CD4-positive, alpha-beta T cell (primary cell): ENCODE data around the gene ELFN1. TPM values are rescaled to one million over a fixed set of nuclear protein-coding genes. Genes with fewer than 3 reads are reported as not detected.

ENCODE experiments used
- ATAC-seq: fragments of 200-7000 bp; cut with Tn5 transposase; one replicate; pipeline ENCODE4 v1.10.0; 2022; ENCODE audit warnings: mild to moderate bottlenecking; ENCODE audit not compliant: poor library complexity
- CTCF ChIA-PET: fragments of 350-600 bp; sonication (Branson Sonifier 250); formaldehyde crosslinking; loops from one replicate; lab custom pipeline; 2021; ENCODE audit warnings: antibody characterized with exemption, inconsistent platforms; lab: Charles Lee
- POLR2A ChIA-PET: fragments of 350-600 bp; sonication (Branson Sonifier 250); formaldehyde crosslinking; loops from one replicate; lab custom pipeline; 2021; ENCODE audit warnings: antibody characterized with exemption, inconsistent platforms; lab: Charles Lee
- DNase-seq, 14 experiments: peaks; one replicate each; pipeline ENCODE4 v3.0.0-alpha.2; 2013 to 2020; ENCODE audit warnings: mixed read lengths in 2 of 14
- H3K27ac ChIP-seq, 2 donors: one replicate each; pipeline versions ENCODE4 v1.5.1 to v1.7.0; 2013; ENCODE audit warnings: low read length in 2 of 2, low read depth in 1 of 2, mild to moderate bottlenecking in 1 of 2
- H3K27me3 ChIP-seq, 2 experiments: 1 replicate in 1 of 2; 2 replicates in 1 of 2; pipeline versions ENCODE4 v1.6.1 to v1.7.0; 2013; ENCODE audit warnings: low read length in 2 of 2, control low read depth in 1 of 2, mild to moderate bottlenecking in 1 of 2, moderate library complexity in 1 of 2; ENCODE audit not compliant: insufficient read depth in 2 of 2, control insufficient read depth in 1 of 2
- H3K36me3 ChIP-seq: one replicate; pipeline ENCODE4 v1.6.1; 2013; ENCODE audit warnings: low read length, control low read depth; ENCODE audit not compliant: insufficient read depth
- H3K4me1 ChIP-seq: one replicate; pipeline ENCODE4 v1.6.1; 2013; ENCODE audit warnings: low read length, control low read depth; ENCODE audit not compliant: insufficient read depth
- H3K4me3 ChIP-seq: one replicate; pipeline ENCODE4 v1.5.1; 2013; ENCODE audit warnings: mild to moderate bottlenecking, low read length, moderate library complexity
- H3K9me3 ChIP-seq, 2 experiments: 1 replicate in 1 of 2; 2 replicates in 1 of 2; pipeline versions ENCODE4 v1.6.1 to v1.7.0; 2013; ENCODE audit warnings: low read length in 2 of 2, mild to moderate bottlenecking in 2 of 2, control low read depth in 1 of 2, moderate library complexity in 1 of 2; ENCODE audit not compliant: control insufficient read depth in 1 of 2, insufficient read depth in 1 of 2
- H3K27ac Mint-ChIP-seq: one replicate; pipeline ENCODE4 v1.8.0; 2020; ENCODE audit warnings: mixed read lengths
- H3K27me3 Mint-ChIP-seq: one replicate; pipeline ENCODE4 v1.8.0; 2021; ENCODE audit warnings: mixed read lengths
- H3K36me3 Mint-ChIP-seq: one replicate; pipeline ENCODE4 v1.8.0; 2021; ENCODE audit warnings: low read depth, mixed read lengths
- H3K4me1 Mint-ChIP-seq: one replicate; pipeline ENCODE4 v1.8.0; 2021; ENCODE audit warnings: low read depth, mixed read lengths
- H3K4me3 Mint-ChIP-seq: one replicate; pipeline ENCODE4 v1.8.0; 2020; ENCODE audit warnings: mild to moderate bottlenecking, mixed read lengths
- H3K9me3 Mint-ChIP-seq: one replicate; pipeline ENCODE4 v1.8.0; 2020; ENCODE audit warnings: mixed read lengths
- CTCF ChIP-seq: fragments of 200-600 bp; IDR thresholded peaks from one replicate; pipeline ENCODE4 v1.8.0; 2022; ENCODE audit warnings: antibody characterized with exemption, mild to moderate bottlenecking
- intact Hi-C, 2 experiments: fragments of 100-400 bp; cut with DNase I in 1 of 2; cut with micrococcal nuclease in 1 of 2; formaldehyde crosslinking; loops; one replicate each; pipeline versions ENCODE4 v1.15.1 to v1.9.0; 2023 to 2025; cut with DNase I, micrococcal nuclease
- total RNA-seq, 174 experiments: library from RNA in 2 of 174; stranded (reverse) in 2 of 174; gene quantifications; one replicate each; pipeline ENCODE4 v1.2.3 and lab custom pipeline; 2021 to 2026

The ELFN1 gene
- total RNA-seq, 2 experiments from 2014 or later: not detected

GRCh38 chr7:1785839-1786238, 115.8 kb downstream of the ELFN1 start:
- Histone ChIP-seq H3K36me3 (no peaks in the 10 kb centered on the region), H3K4me3 (no peak overlapping the region), H3K9me3 (peaks cover 7 to 9% of the 10 kb centered on the region in 2 experiments), H3K4me1 (no peaks in the 10 kb centered on the region), H3K27me3 (peaks cover 3 to 11% of the 10 kb centered on the region in 2 experiments), H3K27ac (no peak overlapping the region)
- TF ChIP-seq CTCF: no peak
- no peak overlapping the region for H3K27ac Mint-ChIP-seq
- no peaks in the 10 kb centered on the region for H3K36me3 Mint-ChIP-seq
- ATAC-seq: no peak
- peaks cover 14% of the 10 kb centered on the region for H3K27me3 Mint-ChIP-seq
- intact Hi-C loops: no loop called here
- H3K9me3 Mint-ChIP-seq: peaks cover 5% of the 10 kb centered on the region
- DNase-seq: no peak
- ChIA-PET POLR2A (no interaction called here), CTCF (no interaction called here)
- H3K4me1 Mint-ChIP-seq: no peaks in the 10 kb centered on the region
- H3K4me3 Mint-ChIP-seq: no peak overlapping the region

- ChIA-PET CTCF (no interaction called here), POLR2A (no interaction called here)
- Histone ChIP-seq H3K4me1 (no peaks in the 10 kb centered on the region), H3K4me3 (no peak overlapping the region), H3K36me3 (no peaks in the 10 kb centered on the region), H3K9me3 (peaks cover 7 to 15% of the 10 kb centered on the region in 2 experiments), H3K27ac (no peak overlapping the region), H3K27me3 (peaks cover 3 to 11% of the 10 kb centered on the region in 2 experiments)
- Mint-ChIP-seq H3K4me3 (no peak overlapping the region), H3K36me3 (no peaks in the 10 kb centered on the region), H3K4me1 (no peaks in the 10 kb centered on the region), H3K27me3 (peaks cover 14% of the 10 kb centered on the region), H3K27ac (no peak overlapping the region), H3K9me3 (peaks cover 5% of the 10 kb centered on the region)
- TF ChIP-seq CTCF: no peak
- ATAC-seq (no peak), DNase-seq (no peak)
- intact Hi-C loops: no loop called here
Measured at GRCh38 chr7:1787241-1787640, 117.2 kb downstream of the ELFN1 start.

- Histone ChIP-seq H3K27me3 (peaks cover 3 to 11% of the 10 kb centered on the region in 2 experiments), H3K9me3 (peaks cover 7 to 16% of the 10 kb centered on the region in 2 experiments), H3K36me3 (no peaks in the 10 kb centered on the region), H3K4me3 (no peak overlapping the region), H3K27ac (no peak overlapping the region), H3K4me1 (no peaks in the 10 kb centered on the region)
- Mint-ChIP-seq H3K4me3 (no peak overlapping the region), H3K27me3 (peaks cover 10% of the 10 kb centered on the region), H3K9me3 (peaks cover 8% of the 10 kb centered on the region), H3K4me1 (no peaks in the 10 kb centered on the region), H3K27ac (no peak overlapping the region), H3K36me3 (no peaks in the 10 kb centered on the region)
- DNase-seq (no peak), ATAC-seq (no peak)
- CTCF ChIA-PET: no interaction called here
- POLR2A ChIA-PET: no interaction called here
- intact Hi-C loops: no loop called here
- TF ChIP-seq CTCF: no peak
Measured at GRCh38 chr7:1787681-1788235, 117.7 kb downstream of the ELFN1 start.
